Natural killer cell (primary cell): Measurements from ENCODE around the gene PIEZO1. TPM values are rescaled to one million over a fixed set of nuclear protein-coding genes. Genes with fewer than 3 reads are reported as not detected.

Experiments
- ATAC-seq, 3 donors: fragments of 150-1000 bp in 2 of 3; fragments of 200-7000 bp in 1 of 3; cut with Tn5 transposase; 1 replicate in 1 of 3; 2 replicates in 2 of 3; pipeline ENCODE4 v1.10.0; 2021; ENCODE audit warnings: mild to moderate bottlenecking in 2 of 3, moderate library complexity in 2 of 3
- DNase-seq, 2 donors: peaks; one replicate each; pipeline versions ENCODE4 v3.0.0 to v3.0.0-alpha.2; 2013 to 2021; ENCODE audit warnings: mixed read lengths in 1 of 2
- H3K27ac ChIP-seq: one replicate; pipeline ENCODE4 v1.5.1; 2013; ENCODE audit warnings: mild to moderate bottlenecking, low read length
- H3K27me3 ChIP-seq: one replicate; pipeline ENCODE4 v1.6.1; 2013; ENCODE audit warnings: low read length; ENCODE audit not compliant: control insufficient read depth, insufficient read depth
- H3K36me3 ChIP-seq: one replicate; pipeline ENCODE4 v1.6.1; 2013; ENCODE audit warnings: low read length; ENCODE audit not compliant: control insufficient read depth, insufficient read depth
- H3K4me1 ChIP-seq: one replicate; pipeline ENCODE4 v1.6.1; 2013; ENCODE audit warnings: low read length; ENCODE audit not compliant: control insufficient read depth, insufficient read depth
- H3K4me3 ChIP-seq: one replicate; pipeline ENCODE4 v1.5.1; 2013; ENCODE audit warnings: low read length
- H3K9me3 ChIP-seq: one replicate; pipeline ENCODE4 v1.6.1; 2013; ENCODE audit warnings: low read length; ENCODE audit not compliant: control insufficient read depth, insufficient read depth
- H3K27ac Mint-ChIP-seq, 2 donors: one replicate each; pipeline ENCODE4 v1.8.0; 2022; ENCODE audit warnings: mild to moderate bottlenecking in 2 of 2, mixed read lengths in 2 of 2, moderate library complexity in 1 of 2
- H3K27me3 Mint-ChIP-seq, 2 donors: one replicate each; pipeline ENCODE4 v1.8.0; 2022; ENCODE audit warnings: low read depth in 2 of 2, mixed read lengths in 2 of 2
- H3K36me3 Mint-ChIP-seq: one replicate; pipeline ENCODE4 v1.8.0; 2022; ENCODE audit warnings: mixed read lengths
- H3K4me1 Mint-ChIP-seq, 2 donors: one replicate each; pipeline ENCODE4 v1.8.0; 2022; ENCODE audit warnings: mixed read lengths in 2 of 2
- H3K4me3 Mint-ChIP-seq: one replicate; pipeline ENCODE4 v1.8.0; 2022; ENCODE audit warnings: mild to moderate bottlenecking, moderate library complexity, mixed read lengths
- H3K9me3 Mint-ChIP-seq, 2 donors: one replicate each; pipeline ENCODE4 v1.8.0; 2022; ENCODE audit warnings: mixed read lengths in 2 of 2
- WGBS: methylation state at CpG from one replicate; pipeline ENCODE4 v1.1.7; 2013; ENCODE audit warnings: missing lambda C conversion rate; ENCODE audit not compliant: insufficient coverage; 5-methylcytosine and 5-hydroxymethylcytosine counted together
- intact Hi-C: fragments of 100-400 bp; cut with micrococcal nuclease; formaldehyde crosslinking; loops from one replicate; pipeline ENCODE4 v1.14.2; 2022
- total RNA-seq, 4 donors: library from RNA; stranded (reverse); fragments of 120-200 nt in 1 of 4; gene quantifications; one replicate each; pipeline versions ENCODE4 v1.2.3 to v1.2.4, GENCODE V29; 2013 to 2022
- TF ChIP-seq, protein P1 (sequence below): fragments of 200-600 bp; IDR thresholded peaks from one replicate; pipeline ENCODE4 v1.8.0; 2022; ENCODE audit warnings: antibody characterized with exemption

The PIEZO1 gene
- total RNA-seq, 3 donors from 2014 or later (not counting 1 experiment from before 2014, with no cell fraction given): 172 to 197 (median 183) TPM

DNA sequence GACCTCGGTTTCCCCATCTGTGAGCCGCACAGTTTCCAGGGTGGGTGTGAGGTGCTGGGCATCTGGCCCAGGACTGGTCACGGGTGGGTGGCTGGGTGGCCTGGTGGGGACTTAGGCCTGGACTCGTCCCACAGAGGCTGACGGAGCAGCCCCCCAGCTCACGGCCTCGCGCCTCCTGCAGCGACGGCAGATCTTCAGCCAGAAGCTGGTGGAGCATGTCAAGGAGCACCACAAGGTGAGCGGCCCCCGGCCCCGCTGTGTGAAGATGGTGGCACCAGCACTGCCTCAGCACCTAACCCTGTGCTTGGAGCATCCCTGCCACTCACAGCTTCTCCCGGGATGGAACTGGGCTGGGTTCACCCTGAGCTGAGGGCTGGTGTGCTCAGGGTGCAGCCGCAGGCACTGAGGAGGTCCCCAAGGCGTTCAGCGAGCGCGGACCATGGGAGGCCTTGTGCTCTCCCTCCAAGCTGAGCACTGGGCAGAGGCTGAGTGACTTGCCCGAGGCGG, 20.9 kb upstream of the PIEZO1 start:
- ATAC-seq: no peak
- 95% methylated on average over 21 of the region's 21 CpGs for WGBS
- no peak overlapping the region for H3K27ac Mint-ChIP-seq

DNA sequence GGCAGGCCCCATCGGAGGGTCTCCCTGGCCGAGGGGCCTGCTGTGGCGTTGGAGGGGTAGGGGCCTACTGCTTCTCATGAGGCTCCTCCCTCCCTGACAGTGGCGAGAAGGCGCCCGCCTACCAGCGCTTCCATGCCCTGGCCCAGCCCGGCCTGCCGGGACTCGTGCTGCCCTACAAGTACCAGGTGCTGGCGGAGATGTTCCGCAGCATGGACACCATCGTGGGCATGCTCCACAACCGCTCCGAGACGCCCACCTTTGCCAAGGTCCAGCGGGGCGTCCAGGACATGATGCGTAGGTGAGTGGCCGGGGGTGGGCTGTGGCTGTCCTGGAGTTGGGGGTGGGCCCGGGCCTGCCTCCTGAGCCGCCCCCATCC, 20.3 kb upstream of the PIEZO1 start:
- peaks cover 0 to 11% of the 10 kb centered on the region in 2 donors for H3K4me1 Mint-ChIP-seq
- Histone ChIP-seq H3K27me3 (no peaks in the 10 kb centered on the region), H3K27ac (no peak overlapping the region), H3K9me3 (no peaks in the 10 kb centered on the region), H3K4me3 (no peak overlapping the region), H3K4me1 (peaks cover 33% of the 10 kb centered on the region), H3K36me3 (peaks cover 10% of the 10 kb centered on the region)
- no peak overlapping the region for H3K4me3 Mint-ChIP-seq
- H3K36me3 Mint-ChIP-seq: no peaks in the 10 kb centered on the region
- H3K27ac Mint-ChIP-seq: no peak overlapping the region
- TF ChIP-seq, protein P1, sequence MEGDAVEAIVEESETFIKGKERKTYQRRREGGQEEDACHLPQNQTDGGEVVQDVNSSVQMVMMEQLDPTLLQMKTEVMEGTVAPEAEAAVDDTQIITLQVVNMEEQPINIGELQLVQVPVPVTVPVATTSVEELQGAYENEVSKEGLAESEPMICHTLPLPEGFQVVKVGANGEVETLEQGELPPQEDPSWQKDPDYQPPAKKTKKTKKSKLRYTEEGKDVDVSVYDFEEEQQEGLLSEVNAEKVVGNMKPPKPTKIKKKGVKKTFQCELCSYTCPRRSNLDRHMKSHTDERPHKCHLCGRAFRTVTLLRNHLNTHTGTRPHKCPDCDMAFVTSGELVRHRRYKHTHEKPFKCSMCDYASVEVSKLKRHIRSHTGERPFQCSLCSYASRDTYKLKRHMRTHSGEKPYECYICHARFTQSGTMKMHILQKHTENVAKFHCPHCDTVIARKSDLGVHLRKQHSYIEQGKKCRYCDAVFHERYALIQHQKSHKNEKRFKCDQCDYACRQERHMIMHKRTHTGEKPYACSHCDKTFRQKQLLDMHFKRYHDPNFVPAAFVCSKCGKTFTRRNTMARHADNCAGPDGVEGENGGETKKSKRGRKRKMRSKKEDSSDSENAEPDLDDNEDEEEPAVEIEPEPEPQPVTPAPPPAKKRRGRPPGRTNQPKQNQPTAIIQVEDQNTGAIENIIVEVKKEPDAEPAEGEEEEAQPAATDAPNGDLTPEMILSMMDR: no peak
- no peaks in the 10 kb centered on the region for H3K9me3 Mint-ChIP-seq
- ATAC-seq: no peak
- H3K27me3 Mint-ChIP-seq: no peaks in the 10 kb centered on the region
- WGBS: 93% methylated on average over 22 of the region's 22 CpGs
- intact Hi-C loops: no loop called here
- DNase-seq: no peak

More for the DNA sequence above, 20.9 kb upstream of the PIEZO1 start:
- no peak overlapping the region for H3K27ac ChIP-seq
- intact Hi-C loops: no loop called here
- Mint-ChIP-seq H3K4me1 (peaks cover 2 to 14% of the 10 kb centered on the region in 2 donors), H3K9me3 (no peaks in the 10 kb centered on the region), H3K27me3 (no peaks in the 10 kb centered on the region), H3K36me3 (no peaks in the 10 kb centered on the region), H3K4me3 (no peak overlapping the region)
- peaks cover 39% of the 10 kb centered on the region for H3K4me1 ChIP-seq
- TF ChIP-seq, protein P1: no peak
- peaks cover 10% of the 10 kb centered on the region for H3K36me3 ChIP-seq
- no peaks in the 10 kb centered on the region for H3K27me3 ChIP-seq
- no peak for DNase-seq
- H3K4me3 ChIP-seq: no peak overlapping the region
- H3K9me3 ChIP-seq: no peaks in the 10 kb centered on the region

DNA sequence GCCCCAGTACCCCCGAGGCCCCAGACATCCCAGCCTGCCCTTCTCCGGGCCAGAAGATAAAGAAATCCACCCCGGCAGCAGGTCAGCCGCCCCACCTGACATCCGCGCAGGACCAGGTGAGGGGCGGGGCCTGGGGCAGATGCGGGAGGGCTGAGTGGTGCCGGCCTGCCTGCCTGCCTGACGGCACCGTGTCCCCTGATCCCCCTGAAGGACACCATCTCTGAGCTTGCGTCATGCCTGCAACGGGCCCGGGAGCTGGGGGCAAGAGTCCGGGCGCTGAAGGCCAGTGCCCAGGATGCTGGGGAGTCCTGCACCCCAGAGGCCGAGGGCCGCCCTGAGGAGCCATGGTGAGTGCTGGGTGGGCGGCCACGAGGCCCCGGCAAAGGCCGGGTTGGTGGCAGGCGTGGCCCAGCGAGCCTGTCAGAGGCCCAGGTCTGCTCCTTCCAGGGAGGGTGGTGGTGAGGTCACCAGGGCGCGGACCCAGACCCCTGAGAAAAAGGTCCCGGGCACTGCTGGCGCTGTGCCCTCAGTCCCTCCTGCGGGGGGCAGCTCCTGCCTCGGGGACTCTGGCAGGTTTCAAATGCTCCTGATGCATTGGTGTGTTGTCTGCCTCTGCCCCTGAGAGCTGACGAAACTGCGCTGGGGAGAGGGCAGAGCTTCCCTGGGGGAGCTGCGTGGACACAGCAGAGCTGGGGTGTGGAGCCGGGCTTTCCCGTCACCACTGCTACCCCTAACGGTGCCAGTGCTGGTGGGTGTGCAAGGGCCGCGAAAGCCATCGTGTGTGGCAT, 19.7 kb upstream of the PIEZO1 start:
- Histone ChIP-seq H3K36me3 (peaks cover 8% of the 10 kb centered on the region), H3K27me3 (no peaks in the 10 kb centered on the region), H3K27ac (no peak overlapping the region), H3K4me3 (no peak overlapping the region), H3K4me1 (peaks cover 27% of the 10 kb centered on the region), H3K9me3 (no peaks in the 10 kb centered on the region)
- Mint-ChIP-seq H3K27me3 (no peaks in the 10 kb centered on the region), H3K36me3 (no peaks in the 10 kb centered on the region), H3K27ac (no peak overlapping the region), H3K4me3 (peak overlapping the region; percentile 67), H3K4me1 (peaks cover 0 to 7% of the 10 kb centered on the region in 2 donors), H3K9me3 (no peaks in the 10 kb centered on the region)
- intact Hi-C loops: no loop called here
- no peak for ATAC-seq
- TF ChIP-seq, protein P1: no peak
- DNase-seq: no peak
- WGBS: 49% methylated on average over 39 of the region's 39 CpGs
